NCI-H1105 treated with DMSO at 0.1 percent for 48 hours (cell line): Measurements from ENCODE around the gene FAM53B.
A peak's percentile ranks its signal among the peaks of the same experiment; 100 is the strongest.
"Not testable (repeated sequence)": the region's sequence is repeated elsewhere in the genome, so short reads cannot be mapped to it uniquely, and the experiment has no call there.

Experiments
- DNase-seq: peaks from one replicate; lab custom pipeline; 2025; lab: John Stamatoyannopoulos, UW

The FAM53B gene

DNA sequence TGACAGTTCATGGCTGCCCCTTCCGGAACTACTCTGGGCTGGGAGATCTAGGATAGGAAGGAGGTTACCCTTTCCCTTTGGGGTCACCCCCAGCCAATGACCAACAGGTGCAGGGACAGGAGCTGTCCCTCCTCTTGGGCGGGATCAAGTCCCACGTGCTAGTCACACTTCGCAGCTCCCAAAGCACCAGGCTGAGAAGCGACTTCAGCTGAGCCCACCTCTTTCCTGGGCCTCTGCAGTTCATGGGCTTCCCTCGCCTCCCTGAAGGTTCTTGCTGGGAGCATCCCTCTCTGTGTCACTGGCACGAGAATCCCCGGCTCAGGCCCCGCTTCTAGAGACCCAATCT is 115.5 kb downstream of the FAM53B start:
- DNase-seq = no peak

DNA sequence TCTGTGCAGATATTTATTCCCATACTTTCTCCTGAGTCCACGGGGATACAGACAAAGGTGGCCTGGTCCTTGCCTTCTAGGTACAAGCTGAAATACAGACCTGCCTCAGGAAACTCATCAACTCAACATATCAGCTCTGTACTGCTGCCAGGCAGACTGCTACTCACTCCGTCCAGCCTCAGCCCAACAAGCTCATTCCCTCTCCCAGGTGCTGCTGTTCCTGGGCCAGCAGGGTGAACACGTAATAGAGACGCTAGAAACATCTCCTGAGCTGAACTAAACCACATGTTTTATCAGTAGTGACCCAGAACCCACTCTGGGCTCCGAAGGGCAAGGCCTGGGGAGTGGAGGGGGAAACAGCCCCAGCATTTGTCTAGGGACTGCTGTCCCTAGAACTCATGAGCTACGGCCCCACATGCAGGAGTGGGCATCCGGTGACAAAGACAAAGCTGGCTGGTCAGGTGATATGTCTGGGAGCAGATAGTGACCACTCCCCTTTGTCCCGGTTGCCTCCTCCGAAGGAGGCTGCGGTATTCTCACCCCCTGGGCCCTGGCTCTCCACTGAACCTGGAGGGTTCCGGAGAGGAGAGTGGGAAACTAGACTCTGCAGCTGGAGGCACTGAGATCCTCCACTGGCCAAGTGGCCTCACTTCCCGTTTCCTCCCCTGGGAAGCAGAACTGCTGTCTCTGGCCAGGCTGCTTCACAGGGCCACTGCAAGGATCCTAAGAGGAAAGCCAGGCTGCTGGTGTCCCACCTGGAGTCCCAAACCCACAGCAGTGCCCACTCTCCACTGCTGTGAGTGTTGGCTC is 116.1 kb downstream of the FAM53B start:
- no peak for DNase-seq

DNA sequence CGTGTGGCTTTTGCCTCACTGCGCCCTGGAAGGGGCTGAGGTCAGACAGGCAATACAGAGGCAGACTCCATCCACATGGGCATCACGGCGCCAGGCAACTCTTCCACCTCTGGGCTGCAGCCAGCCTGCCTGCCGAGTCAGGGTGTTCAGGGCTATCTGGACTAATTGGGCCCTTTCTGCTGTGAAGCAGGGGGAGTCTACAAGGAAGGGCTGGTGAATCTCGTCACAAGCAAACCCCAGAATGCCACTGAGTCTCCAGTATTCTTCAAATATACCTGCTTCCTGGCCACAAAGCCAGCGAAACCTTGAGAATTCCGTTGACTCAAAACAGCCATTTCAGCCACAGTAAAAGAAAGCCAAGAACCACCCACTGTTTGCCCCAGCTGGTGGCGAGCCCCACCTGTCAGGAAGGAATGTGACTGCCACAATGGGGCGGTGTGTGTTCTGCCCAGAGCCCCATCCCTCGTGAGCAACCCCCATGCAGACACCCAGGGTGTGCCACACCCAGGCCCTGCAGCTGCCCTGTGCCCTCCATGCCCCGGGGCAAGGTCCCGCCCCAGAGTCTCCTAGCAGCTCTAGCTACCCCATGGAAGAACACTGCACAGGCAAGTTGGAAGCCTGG is 117.3 kb downstream of the FAM53B start:
- peak; percentile 8 for DNase-seq

DNA sequence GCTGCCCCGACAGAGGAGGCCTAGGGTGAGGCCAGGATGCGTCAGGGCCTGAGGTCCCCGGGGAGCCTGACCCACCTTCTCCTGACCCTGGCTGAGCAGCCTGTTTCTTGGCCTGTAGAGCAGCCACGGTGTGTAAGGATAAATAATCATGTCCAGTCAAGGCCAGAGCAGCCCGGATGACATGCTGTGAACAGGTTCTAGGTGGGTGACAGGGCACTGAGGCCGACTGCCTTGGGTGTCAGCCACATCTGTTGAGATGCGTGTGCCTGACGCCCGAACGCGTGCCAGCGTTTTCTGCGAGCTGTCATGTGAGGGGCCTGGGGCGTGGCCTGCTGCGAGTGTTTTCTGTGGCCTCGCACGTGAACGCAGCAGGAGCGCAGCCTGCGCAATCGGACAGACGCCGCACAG is 118.3 kb downstream of the FAM53B start:
- no peak for DNase-seq

DNA sequence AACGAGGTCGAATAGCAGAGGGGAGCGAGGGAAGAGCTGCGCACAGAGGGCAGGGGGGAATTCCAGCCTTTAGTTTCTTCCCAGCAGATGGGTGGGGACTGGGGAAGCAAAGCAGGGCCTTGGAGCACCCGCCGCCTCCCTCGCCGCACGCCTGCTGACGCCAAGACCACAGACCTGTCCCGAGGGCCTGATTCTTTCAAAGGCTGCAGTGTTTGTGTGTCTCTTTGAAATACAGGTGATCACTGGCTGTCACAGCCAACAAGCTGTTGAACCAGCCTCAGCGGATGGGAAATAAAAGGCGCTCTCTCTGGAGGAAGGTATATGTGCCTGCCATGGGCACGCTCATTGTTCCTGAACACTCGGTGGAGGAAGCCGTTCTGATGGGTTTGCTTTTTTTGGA is 119.3 kb downstream of the FAM53B start:
- DNase-seq = peak; percentile 11

DNA sequence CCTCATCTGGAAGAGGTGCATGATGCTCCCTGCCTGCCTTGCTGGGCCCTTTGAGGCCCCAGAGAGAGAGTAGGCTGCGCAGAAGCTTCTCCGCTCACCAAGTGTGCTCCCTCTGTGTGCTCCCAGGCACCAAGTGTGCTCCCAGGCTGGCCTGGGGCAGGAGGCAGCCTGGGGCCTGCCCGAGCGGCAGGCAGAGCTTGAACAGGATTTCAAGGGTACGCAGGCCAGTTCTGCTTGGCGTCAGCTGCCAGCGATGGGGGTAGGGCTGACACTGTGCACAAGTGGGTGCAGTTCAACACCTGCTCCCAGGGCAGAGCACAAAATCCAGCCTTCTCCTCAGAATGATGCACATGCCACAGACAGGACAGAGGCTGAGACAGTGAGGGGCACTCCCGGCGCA is 119.7 kb downstream of the FAM53B start:
- peak; percentile 59 for DNase-seq

DNA sequence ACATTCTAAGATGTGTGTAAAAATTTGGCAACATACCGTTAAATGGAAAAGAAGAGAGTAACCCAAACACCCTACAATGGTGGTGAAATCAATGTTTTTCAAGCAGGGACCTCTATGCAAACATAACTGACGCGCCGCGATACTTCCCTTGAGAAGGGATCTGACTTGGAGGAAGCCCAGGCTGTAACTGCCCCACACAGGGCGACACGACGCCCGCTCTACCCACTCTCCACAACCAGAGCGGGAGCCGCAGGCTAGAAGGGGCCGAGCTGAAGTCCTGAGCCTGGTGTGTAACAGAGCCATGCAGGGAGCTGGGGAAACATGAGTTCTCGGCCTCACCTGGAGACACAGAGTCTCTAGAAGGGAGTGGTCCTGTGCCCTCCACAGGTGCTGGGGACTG is 120.2 kb downstream of the FAM53B start:
- no peak for DNase-seq

DNA sequence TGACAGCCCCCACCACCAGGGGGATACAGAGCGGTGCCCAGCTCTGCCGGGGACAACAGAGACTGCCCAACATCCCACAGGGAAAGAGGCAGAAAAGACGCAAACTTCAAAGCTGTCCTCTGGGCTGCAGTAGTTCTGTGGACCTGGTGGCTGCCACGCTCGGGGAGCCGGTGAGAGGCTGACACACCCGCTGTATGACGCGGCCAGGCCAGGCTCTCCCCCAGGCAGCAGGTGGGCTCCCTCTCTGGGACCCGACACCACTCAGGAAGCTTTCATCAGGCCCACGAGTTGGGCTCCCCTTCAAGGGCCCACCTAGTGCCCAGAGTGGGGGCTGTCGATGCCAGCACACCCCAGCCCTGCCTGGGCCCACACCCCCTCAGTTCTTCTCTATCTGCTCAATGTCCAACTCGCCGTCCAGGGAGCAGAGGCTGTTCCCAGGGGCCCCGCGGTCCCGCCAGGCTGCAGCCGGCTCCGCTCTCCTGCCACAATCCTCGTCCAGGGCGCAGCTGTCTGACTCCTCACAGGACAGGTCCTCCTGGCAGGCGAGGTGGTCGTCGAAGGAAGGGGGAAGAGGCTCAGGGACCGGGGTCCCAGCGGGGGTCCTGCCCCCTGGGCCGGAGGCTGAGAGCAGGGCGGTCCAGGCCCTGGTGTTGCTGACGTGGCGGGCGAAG is 121.2 kb downstream of the FAM53B start:
- no peak for DNase-seq

DNA sequence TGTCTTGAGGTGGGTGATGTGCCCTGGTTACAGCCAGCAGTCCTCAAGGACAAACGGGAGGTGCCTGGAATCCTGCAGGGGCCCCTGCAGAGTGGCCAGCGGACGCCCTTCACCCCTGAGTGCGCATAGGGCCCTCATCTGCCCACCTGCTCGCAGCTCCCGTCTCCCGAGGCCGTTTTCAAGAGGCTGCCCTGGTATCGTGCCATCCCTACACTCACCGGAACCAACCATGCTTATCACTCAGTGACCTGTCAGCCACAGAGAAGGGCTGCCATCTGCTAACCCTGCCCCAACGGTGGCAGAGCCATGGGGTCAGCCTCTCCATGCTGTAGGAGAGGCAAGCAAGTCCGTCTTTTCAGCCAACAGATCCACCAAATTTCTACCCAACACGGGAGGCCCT is 122.0 kb downstream of the FAM53B start:
- no peak for DNase-seq

DNA sequence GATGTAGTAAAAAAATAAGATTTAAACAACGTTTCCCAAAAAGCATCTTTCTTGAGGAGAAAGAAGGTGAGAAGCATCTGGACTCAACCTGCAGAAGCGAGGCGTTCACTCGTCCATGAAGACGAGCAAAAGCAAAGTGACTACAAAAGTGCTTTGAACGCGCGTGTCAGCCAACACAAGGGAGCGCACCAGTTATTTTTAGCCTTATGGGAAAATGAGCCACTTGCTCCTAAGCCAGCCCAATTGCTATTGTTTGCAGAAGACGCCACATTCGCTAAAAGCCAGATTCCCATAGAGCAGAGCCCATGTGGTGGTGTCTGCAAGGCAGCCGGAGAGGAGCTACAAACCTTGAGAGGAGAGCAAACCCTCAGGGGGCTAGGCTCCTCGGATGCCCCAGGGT is 122.5 kb downstream of the FAM53B start:
- no peak for DNase-seq

DNA sequence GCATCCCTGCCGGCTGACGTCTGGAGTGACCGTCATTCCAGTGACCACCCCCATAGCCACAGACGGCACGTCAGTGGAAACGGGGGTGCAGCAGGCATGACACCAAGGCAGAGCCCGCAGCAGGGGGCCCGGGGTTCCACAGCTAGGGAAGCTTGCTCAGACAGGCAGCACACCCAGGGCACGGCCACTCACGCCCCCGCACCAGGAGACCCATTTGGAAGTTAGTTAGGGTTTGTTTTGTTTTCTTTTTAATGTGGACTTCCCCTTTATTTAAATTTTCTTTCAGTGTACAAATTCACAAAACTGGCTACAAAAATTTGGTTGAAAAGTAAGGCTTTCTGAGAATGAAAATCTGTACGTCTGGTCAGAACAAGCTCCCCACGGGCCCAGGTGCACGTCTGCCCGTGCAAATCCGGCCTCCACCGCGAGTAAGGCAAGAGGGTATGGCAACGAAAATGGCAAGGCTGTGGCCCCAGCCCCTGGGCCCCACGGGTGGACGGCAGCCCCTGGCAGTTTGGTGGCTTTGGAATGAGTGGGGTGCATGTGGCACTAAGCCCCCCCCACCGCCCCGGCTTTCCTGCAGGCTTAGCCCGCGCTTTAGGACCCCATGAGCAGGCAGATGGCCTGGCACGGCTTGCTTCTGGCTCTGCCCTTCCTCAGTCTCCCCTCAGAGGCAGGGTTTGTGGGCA is 124.2 kb downstream of the FAM53B start:
- DNase-seq = no peak

DNA sequence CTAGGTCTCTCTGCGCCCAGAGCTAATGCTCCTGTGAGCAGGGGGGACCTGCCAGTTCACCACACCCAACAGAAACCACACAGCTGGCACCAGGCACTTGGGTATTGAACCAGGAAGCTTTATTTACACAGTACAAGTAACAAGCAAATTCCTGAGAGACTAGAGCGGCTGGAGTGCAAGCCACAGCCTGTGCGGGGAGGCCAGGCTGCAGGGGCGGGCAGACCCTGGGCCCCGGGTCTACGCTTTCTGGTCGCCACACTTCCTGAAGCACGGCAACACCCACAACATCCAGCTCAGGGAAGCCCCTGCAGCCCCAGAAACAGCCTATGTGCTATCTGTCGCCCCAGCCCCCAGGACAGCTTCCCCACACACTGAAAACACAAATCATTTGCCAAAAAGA is 125.0 kb downstream of the FAM53B start:
- no peak for DNase-seq

DNA sequence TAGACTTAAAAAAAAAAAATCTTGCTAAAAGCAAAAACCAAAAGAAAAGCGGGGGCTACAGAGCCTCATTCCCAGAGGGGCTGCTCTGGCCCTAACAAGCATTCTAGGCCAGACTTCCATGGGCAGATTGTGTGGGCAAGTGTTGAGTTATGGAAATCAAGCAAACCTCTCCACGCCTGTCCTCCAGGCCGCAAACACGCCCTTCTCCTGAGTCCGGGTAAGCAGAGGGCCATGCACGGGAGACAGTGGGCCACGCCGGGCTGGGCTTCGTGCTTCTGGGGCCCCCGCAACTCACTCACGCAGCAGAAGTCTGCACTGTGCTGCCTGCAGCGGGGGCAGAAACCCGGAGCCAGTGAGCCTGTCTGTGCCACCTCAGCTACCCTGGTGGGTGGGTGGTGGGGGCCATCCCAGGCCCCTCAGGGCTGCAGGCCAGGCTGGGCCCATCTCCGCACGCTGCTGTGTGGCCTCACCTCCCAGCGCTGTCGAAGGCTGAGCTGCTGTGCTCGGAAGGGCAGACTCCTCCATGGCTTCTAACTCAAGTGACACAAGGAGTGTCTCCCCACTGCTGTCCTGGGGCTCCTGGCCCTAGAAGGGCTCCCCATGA is 125.6 kb downstream of the FAM53B start:
- no peak for DNase-seq

DNA sequence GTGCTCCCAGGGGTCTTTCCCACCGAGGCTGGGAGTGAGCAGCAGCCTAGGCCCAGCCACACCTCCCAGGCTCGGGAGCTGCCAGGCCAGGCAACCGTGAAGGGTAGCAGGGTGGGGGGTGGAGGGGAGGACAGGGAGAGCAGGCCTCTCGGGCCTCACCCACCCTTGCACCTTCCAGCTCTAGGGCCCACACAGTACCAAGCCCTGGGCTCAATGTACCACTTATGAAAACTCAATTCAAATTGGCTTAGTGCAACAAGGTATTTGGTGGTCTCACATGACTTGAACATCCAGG is 127.4 kb downstream of the FAM53B start:
- no peak for DNase-seq

DNA sequence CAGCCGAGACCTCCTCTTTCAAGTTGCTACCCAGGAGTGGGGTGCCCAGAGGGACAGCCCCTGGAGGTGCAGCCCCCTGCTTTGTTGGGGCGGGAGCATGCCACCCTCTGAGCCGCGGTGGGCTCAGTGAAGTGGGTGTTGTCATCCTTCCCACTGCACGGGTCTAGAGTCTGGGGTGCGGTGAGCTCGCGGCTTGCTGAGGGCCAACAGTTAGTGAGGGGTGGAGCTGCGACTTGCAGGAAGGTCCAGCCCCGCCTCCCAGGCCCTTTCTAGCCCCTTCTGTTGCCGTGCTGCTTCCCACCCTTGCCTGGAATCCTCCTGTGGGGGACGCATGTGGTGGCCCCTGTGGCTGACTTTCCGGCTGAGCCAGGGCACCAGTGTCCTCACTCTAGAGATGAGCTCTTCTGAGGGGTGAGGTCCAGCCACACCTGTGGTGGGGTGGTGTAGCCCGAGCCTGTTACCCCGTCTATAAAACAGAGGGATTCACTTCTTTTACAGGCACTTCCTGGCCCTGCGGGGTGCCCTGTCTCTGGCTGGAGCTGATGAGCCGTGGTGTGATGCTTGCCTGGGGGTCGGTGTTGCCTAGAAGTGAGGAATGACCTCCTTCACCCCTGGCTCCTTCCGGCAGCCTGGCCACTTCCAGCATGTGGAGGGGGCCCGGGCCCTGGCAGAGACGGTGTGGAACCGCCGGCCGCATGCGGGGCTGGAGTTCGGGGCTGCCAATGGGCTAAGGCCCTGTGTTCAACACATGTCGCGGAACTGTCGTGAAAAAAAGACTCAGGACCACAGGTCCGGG is 127.9 kb downstream of the FAM53B start:
- DNase-seq = no peak

DNA sequence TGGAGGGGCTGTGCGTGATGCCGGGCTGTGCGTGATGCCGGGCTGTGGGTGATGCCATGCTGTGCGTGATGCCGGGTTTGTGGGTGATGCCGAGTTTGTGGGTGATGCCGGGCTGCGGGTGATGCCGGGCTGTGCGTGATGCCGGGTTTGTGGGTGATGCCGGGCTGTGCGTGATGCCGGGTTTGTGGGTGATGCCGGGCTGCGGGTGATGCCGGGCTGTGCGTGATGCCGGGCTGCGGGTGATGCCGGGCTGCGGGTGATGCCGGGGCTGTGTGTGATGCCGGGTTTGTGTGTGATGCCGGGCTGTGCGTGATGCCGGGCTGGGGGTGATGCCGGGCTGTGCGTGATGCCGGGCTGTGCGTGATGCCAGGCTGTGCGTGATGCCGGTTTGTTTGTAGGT is 128.9 kb downstream of the FAM53B start:
- DNase-seq = no peak

DNA sequence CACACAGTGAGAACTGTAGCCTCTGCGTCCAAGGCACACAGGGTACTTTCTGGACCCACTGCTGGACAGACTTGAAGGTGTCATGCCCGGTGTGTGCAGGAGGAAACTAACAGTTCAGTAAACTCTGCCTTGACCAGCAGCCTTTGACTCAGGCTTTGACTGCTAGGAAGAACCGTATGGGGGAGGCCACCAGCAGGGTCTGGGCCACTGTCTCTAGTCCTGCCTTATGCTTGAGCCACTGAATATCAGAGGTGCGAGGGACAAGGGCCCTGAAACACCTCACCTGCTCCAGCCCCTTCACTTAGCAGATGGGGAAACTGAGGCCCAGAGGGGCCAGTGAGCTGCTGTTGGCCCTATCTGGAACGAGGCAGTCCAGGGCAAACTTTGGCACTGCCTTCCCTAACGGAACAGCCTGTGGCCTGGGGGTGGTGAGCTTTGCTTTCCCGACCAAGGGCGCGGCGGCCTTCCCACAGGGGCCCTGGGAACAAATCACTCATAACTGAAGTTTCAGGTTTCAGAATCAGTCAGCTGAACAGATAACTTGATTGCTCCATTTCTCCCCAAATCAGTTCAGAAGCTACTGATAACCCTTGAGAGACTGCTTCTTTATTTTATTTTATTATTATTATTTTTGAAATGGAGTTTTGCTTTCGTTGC is 130.0 kb downstream of the FAM53B start:
- no peak for DNase-seq

DNA sequence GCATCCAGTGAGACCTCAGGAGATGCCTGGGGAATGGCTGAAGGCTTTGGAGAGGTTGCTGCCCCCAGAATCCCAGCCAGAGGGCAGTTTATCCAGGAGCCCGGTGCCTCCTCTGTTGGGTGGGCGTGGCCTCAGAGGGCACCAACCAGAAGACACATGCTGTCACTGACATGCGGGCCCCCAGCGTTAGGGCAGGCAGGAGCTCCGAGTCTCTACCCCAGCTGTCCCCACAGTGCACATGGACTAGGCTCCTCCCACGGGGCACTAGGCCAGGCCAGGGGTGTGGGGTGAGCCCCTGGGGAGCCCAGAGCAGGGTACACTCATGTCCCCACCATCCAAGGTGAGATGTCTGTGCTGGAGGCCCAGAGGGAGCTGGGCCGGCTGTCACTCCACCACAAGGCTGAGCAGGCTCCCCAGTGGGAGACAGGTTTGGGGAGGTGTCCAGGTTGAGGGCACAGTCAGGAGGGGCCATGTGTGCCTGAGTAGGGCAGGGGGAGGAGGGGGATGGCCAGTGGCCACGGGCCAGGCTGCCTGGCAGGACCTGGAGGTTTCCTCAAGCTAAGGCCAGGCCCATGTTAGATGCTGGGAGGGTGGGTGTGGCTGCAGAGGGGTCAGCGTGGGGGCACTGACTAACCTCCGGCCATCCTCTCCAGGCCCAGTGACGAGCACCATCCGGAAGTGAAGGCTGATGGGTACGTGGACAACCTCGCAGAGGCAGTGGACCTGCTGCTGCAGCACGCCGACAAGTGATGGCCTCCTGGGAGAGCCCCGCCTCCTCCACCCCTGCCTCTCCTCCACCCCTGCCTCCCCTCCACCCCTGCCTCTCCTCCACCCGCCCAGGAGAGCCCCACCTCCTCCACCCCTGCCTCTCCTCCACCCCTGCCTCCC is 131.3 kb downstream of the FAM53B start:
- no peak for DNase-seq

DNA sequence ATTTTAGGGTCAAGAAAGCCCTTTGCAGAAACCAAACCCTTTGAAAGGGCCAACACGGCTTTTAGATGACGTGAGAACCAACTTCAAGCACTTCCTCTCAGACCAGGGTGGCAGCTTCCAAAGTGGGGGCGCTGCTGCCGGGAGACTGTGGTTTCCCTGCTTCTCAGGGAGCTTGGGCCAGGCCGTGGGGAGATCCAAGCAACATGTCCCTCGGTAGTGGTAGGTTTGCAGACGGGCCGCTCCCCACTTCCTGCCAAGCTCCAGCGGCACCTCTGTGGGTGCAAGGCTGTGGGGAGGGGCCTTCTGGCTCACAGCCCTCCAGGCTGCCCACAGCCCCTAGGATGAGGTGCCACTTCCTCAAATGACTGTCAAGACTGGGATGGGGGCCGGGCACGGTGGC is 132.4 kb downstream of the FAM53B start:
- DNase-seq = no peak

DNA sequence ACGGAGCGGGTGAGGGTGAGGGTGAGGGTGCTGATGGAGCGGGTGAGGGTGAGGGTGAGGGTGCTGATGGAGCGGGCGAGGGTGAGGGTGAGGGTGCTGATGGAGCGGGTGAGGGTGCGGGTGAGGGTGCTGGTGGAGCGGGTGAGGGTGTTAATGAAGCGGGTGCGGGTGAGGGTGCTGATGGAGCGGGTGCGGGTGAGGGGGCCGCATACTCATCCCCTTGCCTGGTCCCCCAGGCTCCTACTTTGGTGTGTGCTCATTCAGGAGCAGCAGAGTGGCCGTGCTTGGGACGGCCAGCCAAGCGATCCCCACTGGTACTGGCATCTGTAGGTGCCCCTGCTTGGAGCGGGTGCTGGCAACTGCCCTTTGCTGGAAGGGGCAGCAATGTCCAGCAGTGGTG is 133.3 kb downstream of the FAM53B start:
- not testable (repeated sequence) for DNase-seq
